Measurements from ENCODE around the gene CEP170B.

GRCh38 chr14:104928391-104929133 is 63.5 kb downstream of the CEP170B start:
- TF ChIP-seq EZH2 (IDR thresholded peaks at IDR 0.05; ENCODE audit: insufficient read depth, poor library complexity, severe bottlenecking) (no peak), EZH2phosphoT487 (IDR thresholded peaks at IDR 0.05; ENCODE audit: insufficient read depth, low read depth) (no peak)

All from GM23248 (cell line).